OCI-LY3 (cell line): Measurements from ENCODE around the gene CAMK2A.

ENCODE experiments used
- CTCF ChIP-seq: fragments of 200-600, 300-600 bp; sonication (generic); IDR thresholded peaks from 2 replicates; pipeline ENCODE4 v1.5.1; 2014; ENCODE audit warnings: antibody characterized with exemption, low read length, low read depth
- EZH2phosphoT487 ChIP-seq: fragments of 200-600 bp; shearing (Covaris generic); IDR thresholded peaks from 2 replicates; pipeline ENCODE4 v1.6.1; 2018; ENCODE audit warnings: antibody characterized with exemption, mixed run types, low read depth

- TF ChIP-seq CTCF (no peak), EZH2phosphoT487 (no peak)
These were observed 116.4 kb downstream of the CAMK2A start for GRCh38 chr5:150173161-150173560.
